ENCODE data around the gene HCRTR1. TPM values are rescaled to one million over a fixed set of nuclear protein-coding genes. Genes with fewer than 3 reads are reported as not detected.

The HCRTR1 gene
- total RNA-seq, 1 experiment from 2014 or later = not detected

Other genes starting within 250 kb of the HCRTR1 start
- gene FABP3, start 244.6 kb upstream of the HCRTR1 start, total RNA-seq (2014; rRNA removed; shearing (Covaris generic)) = not detected in 2 replicates
- 3.7 and 4.6 TPM in 2 replicates for gene SERINC2, start 204.5 kb upstream of the HCRTR1 start, total RNA-seq (2014; rRNA removed; shearing (Covaris generic))
- gene TINAGL1, start 41.2 kb upstream of the HCRTR1 start, total RNA-seq (2014; rRNA removed; shearing (Covaris generic)) = 0.27 TPM in 1 of 2 replicates, not detected in the other
- 39.9 and 44.7 TPM in 2 replicates for gene PEF1, start 27.2 kb downstream of the HCRTR1 start, total RNA-seq (2014; rRNA removed; shearing (Covaris generic))
- 2.5 and 3.4 TPM in 2 replicates for gene COL16A1, start 86.3 kb downstream of the HCRTR1 start, total RNA-seq (2014; rRNA removed; shearing (Covaris generic))
- 2.3 and 2.5 TPM in 2 replicates for gene ADGRB2, start 146.7 kb downstream of the HCRTR1 start, total RNA-seq (2014; rRNA removed; shearing (Covaris generic))
- gene SPOCD1, start 198.3 kb downstream of the HCRTR1 start, total RNA-seq (2014; rRNA removed; shearing (Covaris generic)) = 0.57 and 0.81 TPM in 2 replicates